SK-N-MC (cell line): ENCODE results near the gene PRELID1.

Experiments
- EZH2 ChIP-seq: fragments of 200-600 bp; sonication (generic); IDR thresholded peaks from one replicate; pipeline ENCODE4 v1.6.1; 2017; ENCODE audit warnings: antibody characterized with exemption
- FOXP2 ChIP-seq: optimal IDR thresholded peaks from 2 replicates; pipeline ENCODE3; 2011; ENCODE audit warnings: mild to moderate bottlenecking, moderate library complexity; ENCODE audit not compliant: insufficient read depth; ENCODE audit errors: extremely low read length, control extremely low read depth

- no peak for TF ChIP-seq FOXP2
- TF ChIP-seq EZH2: no peak
Measured at GRCh38 chr5:177265395-177265794, 38.2 kb upstream of the PRELID1 start.
